GM18870 (cell line): Measurements from ENCODE around the gene KSR2.
"Not testable (repeated sequence)": the region's sequence is repeated elsewhere in the genome, so short reads cannot be mapped to it uniquely, and the experiment has no call there.

Source experiments
- ATAC-seq: cut with Tn5 transposase; IDR thresholded peaks from one replicate; pipeline ENCODE4 v1.9.1; 2021; ENCODE audit warnings: moderate library complexity; ENCODE audit not compliant: unreplicated experiment

KSR2 gene

GRCh38 chr12:117968826-117969659, at the start of gene KSR2:
TSS of gene KSR2 (minus strand) at chr12:117968990. CDS start at chr12:117968255, 735 bp downstream.
- no peak for ATAC-seq

DNA sequence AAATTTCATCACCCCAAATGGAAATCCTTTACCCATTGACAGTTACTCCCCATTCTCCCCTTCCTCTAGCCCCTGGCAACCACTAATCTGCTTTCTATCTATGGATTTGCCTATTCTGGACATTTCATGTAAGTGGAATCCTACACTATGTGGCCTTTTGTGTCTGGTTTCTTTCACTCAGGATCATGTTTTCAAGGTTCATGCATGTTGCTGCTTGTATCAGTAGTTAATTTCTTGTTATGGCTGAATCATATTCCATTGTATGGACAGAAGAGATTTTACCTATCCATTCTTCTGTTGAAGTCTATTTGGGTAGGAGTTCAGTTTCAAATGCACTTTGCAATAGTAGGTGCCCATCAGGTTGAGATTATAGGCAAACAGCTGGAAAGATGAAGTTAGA, 49.1 kb upstream of the KSR2 start:
- ATAC-seq, result no peak

DNA sequence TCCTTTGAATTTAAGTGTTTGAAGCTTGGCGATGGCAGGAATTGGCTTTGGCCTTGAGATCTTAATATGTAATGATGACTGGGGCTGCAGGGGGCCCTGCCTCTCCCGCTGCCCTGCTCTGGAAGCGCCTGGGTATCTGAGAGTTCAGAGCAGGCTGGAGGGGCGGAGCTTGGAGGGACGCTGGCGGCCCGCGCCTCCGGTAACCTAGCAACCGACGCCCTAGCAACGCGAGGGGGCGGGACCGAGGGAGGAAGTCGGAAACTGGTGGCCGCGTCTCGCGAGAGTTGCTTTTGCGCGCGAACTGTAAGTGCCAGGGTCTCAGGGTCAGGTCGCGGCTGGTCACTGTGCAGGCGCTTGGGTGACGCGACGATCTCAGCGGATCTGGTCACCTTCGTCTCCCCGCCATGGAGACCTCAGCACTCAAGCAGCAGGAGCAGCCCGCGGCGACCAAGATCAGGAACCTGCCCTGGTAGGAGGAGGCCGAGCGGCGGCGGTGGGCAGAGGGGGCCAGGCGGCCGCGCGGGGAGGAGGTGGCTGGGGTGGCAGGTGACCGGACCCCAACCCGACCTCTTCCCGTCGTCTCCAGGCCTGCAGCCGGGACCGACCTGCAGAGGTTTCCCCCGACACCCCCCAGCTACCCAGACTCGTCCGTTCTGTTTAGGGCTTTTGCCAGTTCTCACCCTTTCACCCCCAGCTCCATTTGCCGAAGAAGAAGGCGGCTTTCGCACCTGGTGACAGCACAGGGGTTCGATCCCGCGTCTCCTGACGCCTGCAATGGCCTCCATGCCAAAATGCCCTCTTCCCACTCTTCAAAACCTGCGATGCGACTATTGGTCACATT, 47.9 kb upstream of the KSR2 start, which contains the start of gene RFC5:
Gene RFC5 (plus strand): TSS at position 280 of the 841 bp plus-strand sequence. CDS start 125 bp downstream, at position 405.
- ATAC-seq, result peak; percentile 95

DNA sequence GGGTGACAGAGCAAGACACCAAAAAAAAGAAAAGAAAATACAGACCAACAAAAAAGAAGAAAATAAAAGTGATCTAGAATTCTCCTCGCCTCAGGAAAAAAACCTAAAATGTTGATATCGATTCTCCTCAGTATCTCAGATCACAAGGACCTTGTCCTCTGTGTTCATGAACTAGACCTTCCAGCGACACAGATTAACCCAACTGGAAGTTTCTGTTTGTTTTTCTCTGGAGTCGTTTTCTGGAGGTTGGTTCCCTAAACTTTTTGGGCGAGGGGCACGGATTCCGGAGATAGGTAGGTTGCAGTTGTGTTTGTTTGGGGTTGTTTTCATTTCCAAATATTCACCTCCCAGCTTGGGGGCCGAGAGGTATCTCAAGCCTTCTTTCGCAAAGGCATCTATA, 47.2 kb upstream of the KSR2 start:
- ATAC-seq, result no peak

DNA sequence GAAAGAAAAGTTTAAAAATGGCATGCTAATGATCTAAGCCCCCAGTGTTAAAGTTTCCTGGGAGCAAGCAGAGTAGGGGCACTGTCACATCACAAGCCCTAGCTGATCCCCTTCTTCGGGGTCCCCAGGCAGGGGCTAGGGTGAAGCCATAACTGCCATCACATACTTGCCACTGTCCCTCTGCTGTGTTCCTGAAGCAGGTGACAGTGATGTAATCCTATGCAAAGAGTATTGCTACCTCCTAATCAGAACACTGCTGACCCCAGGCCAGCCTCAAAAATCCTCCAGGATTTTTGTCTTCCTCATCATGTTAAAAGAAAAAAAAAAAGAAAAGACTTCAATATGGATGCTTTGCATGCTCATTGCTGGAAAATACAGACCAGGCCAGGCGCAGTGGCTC, 46.5 kb upstream of the KSR2 start:
- no peak for ATAC-seq

GRCh38 chr12:118013283-118013682, 44.5 kb upstream of the KSR2 start:
- no peak for ATAC-seq

DNA sequence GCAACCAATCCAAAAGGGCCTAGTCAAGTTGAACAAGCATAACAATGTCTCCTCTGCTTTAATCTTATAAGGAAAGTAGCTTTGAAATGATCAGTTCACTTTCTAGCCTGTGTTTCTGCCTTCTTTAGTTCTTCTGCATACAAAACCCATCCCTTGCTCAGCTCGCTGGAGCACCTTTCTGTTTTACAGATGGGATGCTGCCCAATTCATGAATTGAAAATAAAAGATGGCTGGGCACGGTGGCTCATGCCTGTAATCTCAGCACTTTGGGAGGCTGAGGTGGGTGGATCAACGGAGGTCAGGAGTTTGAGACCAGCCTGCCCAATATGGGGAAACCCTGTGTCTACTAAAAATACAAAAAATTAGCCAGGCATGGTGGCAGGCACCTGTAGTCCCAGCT, 43.2 kb upstream of the KSR2 start:
- ATAC-seq, result no peak

DNA sequence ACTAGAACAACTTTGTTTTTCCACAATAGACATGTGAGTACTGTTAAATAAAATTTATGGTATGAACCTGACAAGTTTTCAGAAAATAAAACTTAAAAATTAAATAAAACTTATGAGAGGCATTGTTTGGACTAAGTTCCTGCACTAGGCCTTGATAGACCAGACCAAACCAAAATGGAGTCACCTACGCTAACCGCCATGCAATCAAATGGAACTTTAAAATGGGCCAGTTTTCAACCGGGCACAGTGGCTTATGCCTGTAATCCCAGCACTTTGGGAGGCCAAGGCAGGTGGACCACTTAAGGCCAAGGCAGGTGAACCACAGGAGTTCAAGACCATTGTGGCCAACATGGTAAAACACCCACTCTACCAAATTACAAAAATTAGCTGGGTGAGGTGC, 42.6 kb upstream of the KSR2 start:
- ATAC-seq, result no peak

DNA sequence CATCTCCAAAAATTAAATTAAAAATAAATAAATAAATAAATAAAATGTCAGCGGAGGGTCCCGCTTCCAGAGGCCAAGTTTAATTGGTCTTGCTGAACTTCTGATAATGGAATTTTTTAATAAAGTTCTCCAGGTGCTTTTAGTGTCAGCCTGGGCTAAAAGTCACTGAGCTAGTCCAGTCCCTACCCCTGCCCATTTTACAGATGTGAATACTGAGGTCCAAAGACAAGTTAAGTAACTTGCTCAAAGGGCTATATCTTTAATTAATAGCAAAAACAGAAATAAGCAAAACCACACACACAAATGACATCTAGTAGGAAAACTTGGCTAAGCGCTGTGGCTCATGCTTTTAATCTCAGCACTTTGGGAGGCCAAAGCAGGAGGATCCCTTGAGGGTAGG, 42.1 kb upstream of the KSR2 start:
- ATAC-seq, result no peak

GRCh38 chr12:117999806-118000205, 31.0 kb upstream of the KSR2 start:
- not testable (repeated sequence) for ATAC-seq

DNA sequence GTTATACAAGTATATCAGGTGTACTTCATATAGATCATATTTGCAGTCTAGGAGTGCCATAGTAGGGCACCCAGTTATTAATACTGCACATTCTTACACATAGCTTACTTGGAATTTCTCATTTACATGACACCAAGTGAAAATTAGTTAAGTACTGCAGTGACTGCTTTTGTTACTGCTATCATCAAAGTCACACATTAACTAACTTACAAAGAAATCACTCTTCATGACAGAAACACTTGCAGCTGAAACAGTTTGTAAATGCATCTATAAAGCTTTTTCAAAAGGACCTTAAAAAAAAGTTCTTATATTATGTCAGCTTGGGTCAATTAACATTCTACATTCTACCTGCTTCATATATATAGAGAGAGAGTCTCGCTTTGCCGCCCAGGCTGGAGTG, 29.9 kb upstream of the KSR2 start:
- no peak for ATAC-seq

DNA sequence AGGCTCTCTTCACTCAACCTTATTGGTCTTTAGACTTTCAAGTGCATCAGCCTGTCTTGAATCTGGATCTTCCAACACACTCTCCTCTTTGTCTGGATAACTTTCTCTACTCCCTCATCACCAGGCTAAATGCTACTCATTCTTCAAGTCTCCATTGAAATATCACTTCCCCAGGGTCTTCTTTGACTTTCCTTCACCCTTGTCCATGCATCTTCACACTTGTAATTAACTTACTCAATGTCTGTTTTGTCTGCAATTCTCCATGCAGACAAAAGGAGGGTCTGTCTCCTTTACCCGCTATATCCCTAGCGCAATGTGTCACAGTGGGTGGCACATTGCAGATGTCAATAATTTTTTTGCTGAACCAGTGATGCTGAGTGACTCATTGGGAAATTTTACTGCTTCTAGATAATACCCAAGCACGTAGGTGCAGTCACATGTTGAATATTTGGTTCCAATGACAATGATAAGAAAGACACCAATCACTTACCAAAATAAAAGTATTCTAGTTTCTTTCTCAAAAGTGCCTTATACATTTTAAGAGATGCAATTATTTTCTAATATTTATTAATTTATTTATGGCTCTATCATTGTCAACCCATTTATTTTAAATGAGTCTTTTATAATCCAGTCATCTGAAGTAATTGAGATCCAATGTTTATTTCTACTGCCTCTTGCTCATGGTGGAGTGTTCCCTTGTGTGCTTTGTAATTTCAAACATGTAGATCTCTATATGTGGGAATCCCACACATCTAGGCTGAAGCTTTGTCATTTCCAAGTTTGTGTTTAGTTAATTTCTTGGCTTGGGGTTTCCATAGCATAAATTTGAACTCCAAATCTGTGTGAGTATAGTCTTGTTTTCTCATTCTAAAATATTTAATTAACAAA, 26.0 kb upstream of the KSR2 start:
- ATAC-seq, result no peak

DNA sequence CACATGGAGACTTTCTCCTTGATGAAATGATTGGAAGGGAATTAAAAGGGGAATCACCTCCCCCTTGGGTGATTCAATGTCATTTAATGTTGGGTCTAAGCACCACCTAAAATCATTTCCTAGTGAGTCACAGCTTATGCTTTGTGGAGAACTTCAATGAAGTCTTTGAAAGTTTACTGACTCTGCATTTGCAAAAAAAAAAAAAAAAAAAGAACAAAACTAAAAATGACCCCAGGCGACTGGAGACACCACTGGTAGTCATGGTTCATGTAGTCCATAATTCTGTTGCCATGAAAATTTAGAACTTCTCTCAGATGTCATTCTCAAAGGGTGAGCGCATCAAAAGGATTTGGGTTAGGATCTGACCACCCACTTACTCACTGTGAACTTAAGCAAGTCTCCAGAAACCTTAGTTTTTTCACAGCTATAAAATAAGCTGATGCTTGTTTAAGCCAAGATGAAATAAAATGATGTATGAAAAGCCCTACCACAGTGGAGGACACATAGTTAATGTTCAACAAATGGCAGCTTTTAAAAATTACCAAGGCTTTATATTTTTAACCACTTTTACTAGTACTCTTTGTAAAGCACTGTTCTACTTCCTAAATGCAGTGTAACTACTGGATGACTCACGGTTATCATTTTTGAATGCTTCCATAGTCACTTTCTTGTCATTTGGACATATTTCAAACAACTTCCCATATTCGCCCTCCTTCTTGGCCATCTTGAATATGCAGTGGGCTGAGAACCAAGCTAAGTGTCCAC, 18.1 kb upstream of the KSR2 start:
- ATAC-seq, result no peak

DNA sequence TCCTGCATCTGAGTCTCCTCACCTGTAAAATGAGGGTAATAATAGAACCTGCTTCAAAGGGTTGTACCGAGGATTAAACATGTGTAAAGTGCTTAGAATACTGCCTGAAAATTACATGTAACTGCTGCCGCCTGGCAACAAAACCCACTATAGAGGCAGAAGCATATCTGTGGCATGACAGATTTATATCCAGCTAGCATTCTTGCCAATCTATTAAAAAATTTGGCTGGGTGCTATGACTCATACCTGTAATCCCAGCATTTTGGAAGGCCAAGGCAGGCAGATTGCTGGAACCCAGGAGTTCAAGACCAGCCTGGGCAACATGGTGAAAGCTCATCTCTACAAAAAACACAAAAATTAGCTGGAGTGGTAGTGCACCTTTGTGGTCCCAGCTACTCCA, 16.4 kb upstream of the KSR2 start:
- ATAC-seq, result no peak

DNA sequence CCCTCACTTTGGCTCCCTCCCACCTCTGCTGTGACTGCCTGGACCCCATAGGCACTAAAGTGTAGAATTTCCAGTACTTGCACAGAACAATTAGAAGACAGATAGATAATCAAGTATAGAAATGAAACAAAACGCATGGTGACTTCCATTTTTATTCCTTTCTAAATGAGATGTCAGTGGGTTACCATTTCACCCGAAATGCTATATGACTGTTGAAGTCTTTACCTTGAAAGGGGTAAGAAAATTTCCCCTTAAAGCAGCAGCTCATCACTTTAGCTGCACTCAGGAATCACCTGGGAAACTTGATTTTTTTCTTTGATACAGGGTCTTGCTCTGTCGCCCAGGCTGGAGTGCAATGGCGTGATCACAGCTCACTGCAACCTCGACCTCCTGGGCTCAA, 12.5 kb upstream of the KSR2 start:
- ATAC-seq, result no peak

DNA sequence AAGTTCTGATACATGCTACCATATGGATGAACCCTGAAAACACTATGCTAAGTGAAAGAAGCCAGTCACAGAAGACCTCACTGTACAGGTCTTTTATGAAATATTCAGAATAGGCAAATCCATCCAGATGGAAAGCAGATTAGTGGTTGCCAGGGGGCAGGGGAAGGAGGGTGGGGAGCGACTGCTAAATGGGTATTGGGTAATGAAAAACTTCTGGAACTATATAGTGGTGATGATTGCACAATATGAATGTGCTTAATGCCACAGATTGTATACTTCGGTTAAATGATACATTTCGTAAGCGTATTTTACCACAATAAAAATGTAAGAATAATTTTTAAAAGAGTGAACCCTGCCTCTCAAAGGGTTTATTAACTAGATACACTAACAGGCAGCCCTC, 11.8 kb upstream of the KSR2 start:
- no peak for ATAC-seq

- no peak for ATAC-seq
Observed at GRCh38 chr12:117977373-117977772, 8.6 kb upstream of the KSR2 start.

GRCh38 chr12:117975006-117975405, 6.2 kb upstream of the KSR2 start:
- ATAC-seq, result no peak

DNA sequence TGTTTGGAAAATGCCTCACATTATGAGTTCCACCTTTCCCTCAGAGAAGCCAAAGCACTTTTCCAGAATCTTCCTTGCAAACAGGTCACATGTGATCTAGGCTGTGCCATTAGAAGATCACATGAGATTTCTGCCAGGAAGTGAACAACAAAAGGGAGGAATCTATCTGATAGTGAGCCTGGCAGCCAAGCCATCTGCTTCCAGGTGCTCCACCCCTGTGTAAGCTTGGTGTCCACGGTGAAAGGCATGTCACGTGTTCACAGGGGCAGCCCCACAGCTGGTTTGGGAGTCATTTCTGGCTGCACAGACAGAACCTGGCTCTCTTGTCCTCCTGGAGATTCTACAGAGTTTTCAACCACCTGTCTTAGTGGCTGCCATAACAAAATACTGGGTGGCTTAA, 3.5 kb upstream of the KSR2 start:
- no peak for ATAC-seq

DNA sequence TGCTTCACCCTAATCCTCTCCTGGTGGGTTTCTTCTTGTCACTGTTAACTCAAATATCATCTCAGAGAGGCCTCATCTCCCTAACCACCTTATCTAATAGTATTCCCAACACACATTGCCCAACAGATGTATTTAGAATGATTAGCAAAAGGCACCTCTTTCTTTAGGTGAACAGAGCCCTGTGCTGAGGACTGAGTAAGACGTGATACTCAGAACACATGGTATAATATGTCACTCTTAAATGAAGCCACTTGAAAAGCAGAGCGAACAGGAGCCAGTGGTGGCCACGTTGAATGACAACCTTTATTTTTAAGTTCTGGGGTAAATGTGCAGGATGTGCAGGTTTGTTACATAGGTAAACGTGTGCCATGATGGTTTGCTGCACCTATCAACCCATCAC, 1.5 kb upstream of the KSR2 start:
- ATAC-seq, result no peak
